A549 (cell line): ENCODE data around the gene VIT. TPM values are rescaled to one million over a fixed set of nuclear protein-coding genes. Genes with fewer than 3 reads are reported as not detected.

Experiments
- ATAC-seq, 2 experiments: fragments of 200-7000 bp in 1 of 2; fragments of >200 bp in 1 of 2; cut with Nextera tagmentation in 1 of 2; cut with Tn5 transposase in 1 of 2; 3 replicates each; pipeline versions ENCODE4 v1.8.0 to v1.9.1; 2018 to 2020; ENCODE audit warnings: mild to moderate bottlenecking in 1 of 2, moderate library complexity in 1 of 2
- CTCF ChIA-PET: fragments of 300-600 bp; sonication (Branson Sonifier 250); formaldehyde crosslinking; extraction: SDS; loops from one replicate; lab custom pipeline; 2021; ENCODE audit warnings: antibody characterized with exemption, inconsistent platforms; lab: Yijun Ruan, JAX
- POLR2A ChIA-PET: fragments of 350-600 bp; formaldehyde crosslinking; extraction: SDS; loops from one replicate; lab custom pipeline; 2021; ENCODE audit warnings: antibody characterized with exemption, inconsistent platforms; lab: Yijun Ruan, JAX
- DNase-seq, 2 experiments: peaks; one replicate each; pipeline versions ENCODE4 v3.0.0 to v3.0.0-alpha.2; 2011 to 2016; ENCODE audit warnings: low read depth in 1 of 2, low spot score in 1 of 2
- FAIRE-seq: peaks from 2 replicates; lab custom pipeline; 2011; peaks lifted over from hg19 to GRCh38; lab: Jason Lieb, UNC
- H3K27ac ChIP-seq, 2 experiments: fragments of >200 bp; sonication (Bioruptor Twin); formaldehyde crosslinking; 3 replicates each; pipeline ENCODE4 v1.5.1; 2016 to 2017
- H3K4me1 ChIP-seq: fragments of >200 bp; sonication (Bioruptor Twin); formaldehyde crosslinking; 3 replicates; pipeline ENCODE4 v1.6.1; 2016
- H3K4me2 ChIP-seq: fragments of >200 bp; sonication (Bioruptor Twin); formaldehyde crosslinking; 3 replicates; pipeline ENCODE4 v1.6.1; 2016
- H3K4me3 ChIP-seq: fragments of >200 bp; sonication (Bioruptor Twin); formaldehyde crosslinking; 3 replicates; pipeline ENCODE4 v1.5.1; 2016
- H3K9me3 ChIP-seq: fragments of >200 bp; sonication (Bioruptor Twin); formaldehyde crosslinking; 3 replicates; pipeline ENCODE4 v1.6.1; 2016
- BCL3 ChIP-seq: fragments of >200 bp; sonication (Bioruptor Twin); formaldehyde crosslinking; IDR thresholded peaks from 3 replicates; pipeline ENCODE4 v1.6.1; 2016
- BHLHE40 ChIP-seq: IDR thresholded peaks from 2 replicates; pipeline ENCODE4 v1.6.1; 2012; ENCODE audit warnings: low read depth, low read length, inconsistent platforms
- CEBPB ChIP-seq, 2 experiments: fragments of >200 bp in 1 of 2; sonication (Bioruptor Twin) in 1 of 2; formaldehyde crosslinking in 1 of 2; IDR thresholded peaks; 2 replicates each; pipeline ENCODE4 v1.6.1; 2012 to 2016
- CHD4 ChIP-seq: fragments of 200-600 bp; sonication (generic); IDR thresholded peaks from 2 replicates; pipeline ENCODE4 v1.6.1; 2016; ENCODE audit warnings: antibody characterized with exemption, mild to moderate bottlenecking, borderline replicate concordance
- E2F6 ChIP-seq: IDR thresholded peaks from 2 replicates; pipeline ENCODE4 v1.6.1; 2012; ENCODE audit warnings: low read depth, borderline replicate concordance
- EHF ChIP-seq: fragments of 250-450 bp; sonication (Bioruptor Pico); IDR thresholded peaks from 2 replicates; pipeline ENCODE4 v1.5.0; 2020; ENCODE audit warnings: mild to moderate bottlenecking
- EHMT2 ChIP-seq: fragments of 200-600 bp; sonication (generic); IDR thresholded peaks from 2 replicates; pipeline ENCODE4 v1.6.1; 2016; ENCODE audit warnings: antibody characterized with exemption, low read depth, mild to moderate bottlenecking, moderate library complexity
- FOXS1 ChIP-seq: fragments of 250-450 bp; sonication (Bioruptor Pico); IDR thresholded peaks from 2 replicates; pipeline ENCODE4 v1.5.0; 2020; ENCODE audit warnings: mild to moderate bottlenecking, moderate library complexity
- GATA3 ChIP-seq: IDR thresholded peaks from 2 replicates; pipeline ENCODE4 v1.6.1; 2012; ENCODE audit warnings: borderline replicate concordance
- HEYL ChIP-seq: fragments of 250-450 bp; sonication (Bioruptor Pico); IDR thresholded peaks from 2 replicates; pipeline ENCODE4 v1.8.0; 2021; ENCODE audit warnings: mild to moderate bottlenecking, moderate library complexity
- HMGXB4 ChIP-seq: fragments of 250-450 bp; sonication (Bioruptor Pico); IDR thresholded peaks from 2 replicates; pipeline ENCODE4 v1.5.0; 2021; ENCODE audit warnings: mild to moderate bottlenecking, moderate library complexity, borderline replicate concordance
- JUN ChIP-seq, 2 experiments: fragments of >200 bp; sonication (Bioruptor Twin); formaldehyde crosslinking; IDR thresholded peaks; 2 replicates in 1 of 2; 3 replicates in 1 of 2; pipeline ENCODE4 v1.6.1; 2016 to 2017
- JUNB ChIP-seq: fragments of >200 bp; sonication (Bioruptor Twin); formaldehyde crosslinking; IDR thresholded peaks from 2 replicates; pipeline ENCODE4 v1.6.1; 2016
- KDM1A ChIP-seq: fragments of 200-600 bp; sonication (generic); IDR thresholded peaks from 2 replicates; pipeline ENCODE4 v1.6.1; 2016; ENCODE audit warnings: low read depth, mild to moderate bottlenecking
- KDM5A ChIP-seq: fragments of 200-600 bp; sonication (generic); IDR thresholded peaks from 2 replicates; pipeline ENCODE4 v1.6.1; 2016; ENCODE audit warnings: antibody characterized with exemption, mild to moderate bottlenecking
- MAFK ChIP-seq: fragments of 450-650 bp; IDR thresholded peaks from 2 replicates; pipeline ENCODE4 v1.6.1; 2014; ENCODE audit not compliant: partially characterized antibody
- NFE2L2 ChIP-seq: fragments of 150-350 bp; conservative IDR thresholded peaks from 2 replicates; pipeline ENCODE4 v1.6.1; 2014; ENCODE audit warnings: low read length
- NR3C1 ChIP-seq: fragments of >200 bp; sonication (Bioruptor Twin); formaldehyde crosslinking; IDR thresholded peaks from 3 replicates; pipeline ENCODE4 v1.6.1; 2017
- PBX3 ChIP-seq: IDR thresholded peaks from 2 replicates; pipeline ENCODE4 v1.6.1; 2012
- POLR2AphosphoS2 ChIP-seq: conservative IDR thresholded peaks from 2 replicates; pipeline ENCODE4 v1.6.1; 2012; ENCODE audit warnings: low read length, improper control_type of control experiment, inconsistent platforms
- RAD21 ChIP-seq, 2 experiments: fragments of >200 bp in 1 of 2; sonication (Bioruptor Twin) in 1 of 2; formaldehyde crosslinking in 1 of 2; IDR thresholded peaks in 1 of 2; conservative IDR thresholded peaks in 1 of 2; 2 replicates in 1 of 2; 3 replicates in 1 of 2; pipeline ENCODE4 v1.6.1; 2012 to 2018; ENCODE audit warnings: inconsistent platforms in 1 of 2
- RCOR1 ChIP-seq: fragments of 150-350 bp; IDR thresholded peaks from 2 replicates; pipeline ENCODE4 v1.6.1; 2014; ENCODE audit warnings: antibody characterized with exemption, low read length, low read depth
- RFX5 ChIP-seq: fragments of 450-650 bp; IDR thresholded peaks from 2 replicates; pipeline ENCODE4 v1.7.1; 2014; ENCODE audit warnings: antibody characterized with exemption, mild to moderate bottlenecking, moderate library complexity
- TFCP2L1 ChIP-seq: fragments of 250-450 bp; sonication (Bioruptor Pico); IDR thresholded peaks from 2 replicates; pipeline ENCODE4 v1.5.0; 2021; ENCODE audit warnings: mild to moderate bottlenecking
- USF2 ChIP-seq: fragments of 450-650 bp; IDR thresholded peaks from 2 replicates; pipeline ENCODE4 v1.6.1; 2014; ENCODE audit warnings: antibody characterized with exemption
- ZC3H11A ChIP-seq: fragments of 450-650 bp; IDR thresholded peaks from 2 replicates; pipeline ENCODE4 v1.6.1; 2014; ENCODE audit warnings: antibody characterized with exemption, mild to moderate bottlenecking
- WGBS: methylation state at CpG from one replicate; pipeline ENCODE4 v1.1.6; 2017; ENCODE audit errors: missing lambda C conversion rate; 5-methylcytosine and 5-hydroxymethylcytosine counted together
- polyA plus RNA-seq, 4 experiments: library from polyadenylated mRNA; depleted of rRNA in 3 of 4; stranded (reverse); fragments of >200 nt; fragmentation: RNase III in 1 of 4; extraction: RNeasy Plus Mini Kit Qiagen cat#74134 plus additional on column Dnase treatment in 1 of 4; gene quantifications; 2 replicates in 3 of 4; 3 replicates in 1 of 4; pipeline ENCODE4 v1.2.3, GENCODE V29; 2011 to 2017

VIT gene
- polyA plus RNA-seq, 2 of the 4 experiments (the other 2 are of a cell fraction): not detected

- peaks cover 21% of the 10 kb centered on the region for H3K4me1 ChIP-seq
- no peak for TF ChIP-seq PBX3
- no peak for TF ChIP-seq RAD21 (conservative IDR thresholded peaks at IDR 0.05 in 1 of 2, IDR thresholded peaks at IDR 0.05 in 1 of 2)
- TF ChIP-seq RCOR1: no peak
- TF ChIP-seq JUN (IDR thresholded peaks at IDR 0.05): no peak
- no peak for TF ChIP-seq KDM5A
- no peak for TF ChIP-seq KDM1A
- no peak for TF ChIP-seq USF2
- no peak for TF ChIP-seq EHF (CRISPR knock-in tag)
- no peak for TF ChIP-seq CEBPB (IDR thresholded peaks at IDR 0.05)
- TF ChIP-seq ZC3H11A: no peak
- no peak for TF ChIP-seq JUNB
- no peak for TF ChIP-seq HEYL (CRISPR knock-in tag)
- TF ChIP-seq NR3C1: no peak
- TF ChIP-seq GATA3: no peak
- TF ChIP-seq BHLHE40: no peak
- no peak for TF ChIP-seq NFE2L2
- no peak for TF ChIP-seq FOXS1 (CRISPR knock-in tag)
- TF ChIP-seq EHMT2: no peak
- no peak for TF ChIP-seq TFCP2L1 (CRISPR knock-in tag)
- CTCF ChIA-PET: no interaction called here
- ATAC-seq (no peak), DNase-seq (no peak), FAIRE-seq (no peak)
- POLR2A ChIA-PET: no interaction called here
- 94% methylated on average over 2 of the region's 2 CpGs for WGBS
- no peak overlapping the region for H3K4me2 ChIP-seq
- H3K9me3 ChIP-seq: no peaks in the 10 kb centered on the region
- H3K4me3 ChIP-seq: no peak overlapping the region
- H3K27ac ChIP-seq: no peak overlapping the region
Observed at GRCh38 chr2:36855429-36855828, 158.9 kb downstream of the VIT start.

GRCh38 chr2:36857713-36858112, 161.2 kb downstream of the VIT start:
- peaks cover 21% of the 10 kb centered on the region for H3K4me1 ChIP-seq
- WGBS: 87% methylated on average over 5 of the region's 5 CpGs
- CTCF ChIA-PET: no interaction called here
- POLR2A ChIA-PET: no interaction called here
- FAIRE-seq: no peak
- H3K9me3 ChIP-seq: no peaks in the 10 kb centered on the region
- DNase-seq: no peak
- TF ChIP-seq EHMT2: no peak
- TF ChIP-seq MAFK: no peak
- TF ChIP-seq RAD21 (conservative IDR thresholded peaks at IDR 0.05 in 1 of 2, IDR thresholded peaks at IDR 0.05 in 1 of 2): no peak
- no peak for TF ChIP-seq HMGXB4
- no peak for TF ChIP-seq CHD4
- TF ChIP-seq PBX3: no peak
- no peak for TF ChIP-seq KDM1A
- TF ChIP-seq RCOR1: no peak
- TF ChIP-seq BCL3: no peak
- no peak for TF ChIP-seq E2F6
- no peak for TF ChIP-seq KDM5A
- TF ChIP-seq POLR2AphosphoS2: no peak
- TF ChIP-seq RFX5: no peak
- no peak overlapping the region for H3K4me2 ChIP-seq
- H3K27ac ChIP-seq: no peak overlapping the region
- no peak overlapping the region for H3K4me3 ChIP-seq
- no peak for ATAC-seq
